ENCODE measurements around the gene RTN4.

- TF ChIP-seq CTCF (IDR thresholded peaks at IDR 0.05) (no peak), POLR2A (IDR thresholded peaks at IDR 0.05) (no peak)
Observed at GRCh38 chr2:54975175-54975574, 75.1 kb downstream of the RTN4 start.

All from uterus (tissue), 2 donors.